GM12874 (cell line): ENCODE results near the gene PBX1.

Experiments
- TF ChIP-seq, protein P1 (sequence below): IDR thresholded peaks from 2 replicates; pipeline ENCODE4 v1.5.1; 2011; ENCODE audit warnings: low read depth, mild to moderate bottlenecking, control low read depth, low read length, moderate library complexity; ENCODE audit not compliant: insufficient read depth

PBX1 gene

DNA sequence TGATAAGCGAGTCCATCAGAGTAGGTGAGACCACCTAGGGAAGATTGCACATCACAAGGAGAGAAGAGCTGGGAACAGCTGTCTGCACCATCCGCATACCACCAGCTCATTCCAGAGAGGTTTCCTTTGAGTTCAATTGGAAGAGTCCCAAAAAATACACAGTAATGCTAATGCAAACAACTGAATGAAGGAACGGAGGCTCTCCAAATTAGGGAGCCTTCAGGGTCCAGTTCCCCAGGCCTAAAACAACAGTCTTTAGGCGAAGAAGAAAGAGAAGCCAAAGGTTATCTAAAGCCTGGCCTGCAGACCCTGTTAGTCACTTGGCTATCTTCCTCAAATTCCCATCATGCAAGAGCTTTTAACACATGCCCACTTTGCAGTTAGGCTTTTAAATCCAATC, 246.4 kb downstream of the PBX1 start:
- TF ChIP-seq, protein P1, sequence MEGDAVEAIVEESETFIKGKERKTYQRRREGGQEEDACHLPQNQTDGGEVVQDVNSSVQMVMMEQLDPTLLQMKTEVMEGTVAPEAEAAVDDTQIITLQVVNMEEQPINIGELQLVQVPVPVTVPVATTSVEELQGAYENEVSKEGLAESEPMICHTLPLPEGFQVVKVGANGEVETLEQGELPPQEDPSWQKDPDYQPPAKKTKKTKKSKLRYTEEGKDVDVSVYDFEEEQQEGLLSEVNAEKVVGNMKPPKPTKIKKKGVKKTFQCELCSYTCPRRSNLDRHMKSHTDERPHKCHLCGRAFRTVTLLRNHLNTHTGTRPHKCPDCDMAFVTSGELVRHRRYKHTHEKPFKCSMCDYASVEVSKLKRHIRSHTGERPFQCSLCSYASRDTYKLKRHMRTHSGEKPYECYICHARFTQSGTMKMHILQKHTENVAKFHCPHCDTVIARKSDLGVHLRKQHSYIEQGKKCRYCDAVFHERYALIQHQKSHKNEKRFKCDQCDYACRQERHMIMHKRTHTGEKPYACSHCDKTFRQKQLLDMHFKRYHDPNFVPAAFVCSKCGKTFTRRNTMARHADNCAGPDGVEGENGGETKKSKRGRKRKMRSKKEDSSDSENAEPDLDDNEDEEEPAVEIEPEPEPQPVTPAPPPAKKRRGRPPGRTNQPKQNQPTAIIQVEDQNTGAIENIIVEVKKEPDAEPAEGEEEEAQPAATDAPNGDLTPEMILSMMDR = no peak

- TF ChIP-seq, protein P1 = no peak
Measured at GRCh38 chr1:164806531-164806930, 247.5 kb downstream of the PBX1 start.

- TF ChIP-seq, protein P1 = no peak
Measured at GRCh38 chr1:164813776-164814175, 254.8 kb downstream of the PBX1 start.

DNA sequence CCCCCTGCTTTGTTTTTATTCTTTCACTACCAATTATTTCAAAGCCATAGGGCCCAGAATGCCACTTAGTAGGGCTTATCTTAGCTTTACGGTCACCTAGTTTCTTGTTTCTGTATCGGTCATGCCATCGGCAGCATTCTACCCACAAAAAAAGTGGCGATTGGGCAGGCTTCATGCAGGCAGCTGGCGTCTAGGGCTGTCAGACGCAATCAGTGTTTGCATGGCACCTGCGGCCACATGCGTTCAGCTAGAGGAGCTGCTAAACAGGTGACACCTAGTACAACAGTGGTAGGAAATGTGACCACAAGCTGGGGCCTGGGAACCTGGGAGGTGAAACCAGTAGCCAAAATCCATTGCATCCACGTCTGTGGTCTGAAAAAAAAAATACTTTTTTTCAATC, 262.7 kb downstream of the PBX1 start:
- TF ChIP-seq, protein P1 = no peak

- TF ChIP-seq, protein P1 = no peak
Measured at GRCh38 chr1:164823486-164824279, 264.7 kb downstream of the PBX1 start.

DNA sequence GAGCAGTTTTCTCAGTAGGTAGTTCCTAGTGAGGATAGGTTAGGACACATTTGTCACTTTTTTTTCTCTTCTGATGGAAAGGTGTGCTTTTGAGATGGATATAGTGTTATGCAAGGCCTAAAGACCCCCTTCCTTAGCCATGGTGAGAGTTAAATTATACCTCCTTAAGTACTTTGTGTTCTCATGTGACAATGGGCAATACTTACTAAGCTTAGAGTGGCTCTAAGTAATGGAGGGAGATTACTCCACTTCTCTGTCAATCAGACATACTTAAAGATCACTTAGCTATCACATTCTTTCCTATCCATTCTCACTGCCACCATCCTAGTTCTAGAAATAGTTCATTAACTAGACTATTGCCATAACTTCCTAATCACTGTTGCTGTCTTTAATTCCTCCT, 265.6 kb downstream of the PBX1 start:
- TF ChIP-seq, protein P1 = no peak

DNA sequence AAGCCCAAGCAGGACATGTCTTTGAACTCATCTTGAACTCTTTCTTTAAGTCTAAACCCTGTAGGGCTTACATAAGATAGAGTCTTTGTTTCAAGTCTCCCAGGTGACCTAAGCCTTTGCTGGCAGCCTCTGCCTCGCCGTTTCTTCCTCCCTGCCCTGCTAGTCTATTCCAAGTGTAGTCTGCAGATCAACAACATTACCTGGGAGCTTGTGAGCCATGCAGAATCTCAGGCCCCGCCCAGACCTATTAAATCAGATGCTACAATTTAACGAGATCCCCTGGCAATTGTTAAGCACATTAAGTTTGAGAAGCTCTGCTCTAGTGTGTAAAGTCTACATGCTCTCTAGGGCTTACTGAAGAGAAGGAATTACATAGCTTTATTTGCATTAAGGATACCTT, 271.6 kb downstream of the PBX1 start:
- TF ChIP-seq, protein P1 = no peak
